Progenitor cell of endocrine pancreas (in vitro differentiated cells): ENCODE results near the gene TRIM15. TPM values are rescaled to one million over a fixed set of nuclear protein-coding genes. Genes with fewer than 3 reads are reported as not detected.

ENCODE experiments used
- DNase-seq: peaks from one replicate; pipeline ENCODE4 v3.0.0; 2021; ENCODE audit warnings: low spot score; ENCODE audit not compliant: unreplicated experiment
- H3K27ac Mint-ChIP-seq: 2 replicates; pipeline ENCODE4 v1.8.0; 2021; ENCODE audit warnings: mild to moderate bottlenecking, moderate library complexity, mixed read lengths
- H3K27me3 Mint-ChIP-seq: 2 replicates; pipeline ENCODE4 v1.8.0; 2021; ENCODE audit warnings: mixed read lengths
- H3K36me3 Mint-ChIP-seq: 2 replicates; pipeline ENCODE4 v1.8.0; 2022; ENCODE audit warnings: mixed read lengths; ENCODE audit not compliant: insufficient read depth
- H3K4me1 Mint-ChIP-seq: 2 replicates; pipeline ENCODE4 v1.8.0; 2021; ENCODE audit warnings: low read depth, mixed read lengths
- H3K4me3 Mint-ChIP-seq: 2 replicates; pipeline ENCODE4 v1.8.0; 2021; ENCODE audit warnings: low read depth, mild to moderate bottlenecking, moderate library complexity, mixed read lengths
- H3K9me3 Mint-ChIP-seq: 2 replicates; pipeline ENCODE4 v1.8.0; 2021; ENCODE audit warnings: low read depth, mixed read lengths
- CTCF ChIP-seq: fragments of 200-600 bp; sonication (generic); IDR thresholded peaks from one replicate; pipeline ENCODE4 v1.5.0; 2021; ENCODE audit warnings: antibody characterized with exemption, mild to moderate bottlenecking; ENCODE audit not compliant: unreplicated experiment
- total RNA-seq: library from RNA; stranded (reverse); gene quantifications from 2 replicates; pipeline ENCODE4 v1.2.1, GENCODE V29; 2021

The TRIM15 gene
- total RNA-seq, 1 donor from 2014 or later, result not detected

- Mint-ChIP-seq H3K4me1 (no peaks in the 10 kb centered on the region), H3K9me3 (no peaks in the 10 kb centered on the region), H3K36me3 (no peaks in the 10 kb centered on the region), H3K4me3 (no peak overlapping the region), H3K27ac (no peak overlapping the region), H3K27me3 (peaks cover 51% of the 10 kb centered on the region)
- DNase-seq, result no peak
- no peak for TF ChIP-seq CTCF
These were observed 10.3 kb upstream of the TRIM15 start for GRCh38 chr6:30152910-30153610.

- TF ChIP-seq CTCF, result no peak
- DNase-seq, result no peak
- H3K27me3 Mint-ChIP-seq, result peaks cover 58% of the 10 kb centered on the region
- no peaks in the 10 kb centered on the region for H3K9me3 Mint-ChIP-seq
- no peak overlapping the region for H3K27ac Mint-ChIP-seq
- H3K36me3 Mint-ChIP-seq, result no peaks in the 10 kb centered on the region
- H3K4me1 Mint-ChIP-seq, result no peaks in the 10 kb centered on the region
- no peak overlapping the region for H3K4me3 Mint-ChIP-seq
These were observed 9.3 kb upstream of the TRIM15 start for GRCh38 chr6:30154061-30154460.

DNA sequence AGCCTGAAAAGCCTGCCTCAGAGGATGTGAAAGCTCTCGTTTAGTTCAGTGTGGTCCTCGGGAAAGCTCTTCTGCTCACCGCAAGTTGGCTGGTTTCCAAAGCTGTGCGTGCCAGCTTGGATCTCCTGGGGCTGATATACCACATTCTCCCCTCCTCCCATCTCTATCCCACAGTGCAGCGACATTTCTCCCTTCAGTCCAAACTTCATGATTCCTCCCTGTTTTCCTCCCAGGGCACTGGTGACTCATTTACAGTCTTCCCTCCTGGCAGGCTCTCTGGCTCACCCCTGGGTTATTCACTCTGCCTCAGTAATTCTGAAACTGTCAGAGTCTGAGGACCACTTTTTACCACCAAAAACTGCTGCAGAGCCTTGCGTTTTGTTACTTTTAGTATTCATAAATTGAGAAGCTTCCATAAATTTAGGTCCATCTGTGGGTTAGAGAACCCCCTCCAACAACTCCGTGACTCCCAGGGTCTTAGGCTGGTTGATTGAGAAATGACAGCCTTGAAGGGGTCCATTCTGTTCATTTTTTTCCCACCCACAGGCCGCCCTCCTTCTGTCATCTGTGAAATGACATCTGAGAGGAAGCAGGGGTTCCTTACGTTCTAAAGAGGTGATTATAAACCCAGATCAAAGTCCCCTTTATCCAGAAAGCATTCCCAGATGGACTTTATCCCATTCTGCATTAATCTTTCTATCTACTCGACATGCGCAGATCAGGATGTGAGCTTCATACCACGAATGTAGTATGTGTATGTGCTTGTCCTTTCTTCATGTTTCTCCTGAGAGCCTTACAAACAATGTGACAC, 8.4 kb upstream of the TRIM15 start:
- Mint-ChIP-seq H3K9me3 (no peaks in the 10 kb centered on the region), H3K27ac (no peak overlapping the region), H3K4me1 (no peaks in the 10 kb centered on the region), H3K27me3 (peaks cover 66% of the 10 kb centered on the region), H3K36me3 (no peaks in the 10 kb centered on the region), H3K4me3 (no peak overlapping the region)
- no peak for TF ChIP-seq CTCF
- DNase-seq, result no peak

DNA sequence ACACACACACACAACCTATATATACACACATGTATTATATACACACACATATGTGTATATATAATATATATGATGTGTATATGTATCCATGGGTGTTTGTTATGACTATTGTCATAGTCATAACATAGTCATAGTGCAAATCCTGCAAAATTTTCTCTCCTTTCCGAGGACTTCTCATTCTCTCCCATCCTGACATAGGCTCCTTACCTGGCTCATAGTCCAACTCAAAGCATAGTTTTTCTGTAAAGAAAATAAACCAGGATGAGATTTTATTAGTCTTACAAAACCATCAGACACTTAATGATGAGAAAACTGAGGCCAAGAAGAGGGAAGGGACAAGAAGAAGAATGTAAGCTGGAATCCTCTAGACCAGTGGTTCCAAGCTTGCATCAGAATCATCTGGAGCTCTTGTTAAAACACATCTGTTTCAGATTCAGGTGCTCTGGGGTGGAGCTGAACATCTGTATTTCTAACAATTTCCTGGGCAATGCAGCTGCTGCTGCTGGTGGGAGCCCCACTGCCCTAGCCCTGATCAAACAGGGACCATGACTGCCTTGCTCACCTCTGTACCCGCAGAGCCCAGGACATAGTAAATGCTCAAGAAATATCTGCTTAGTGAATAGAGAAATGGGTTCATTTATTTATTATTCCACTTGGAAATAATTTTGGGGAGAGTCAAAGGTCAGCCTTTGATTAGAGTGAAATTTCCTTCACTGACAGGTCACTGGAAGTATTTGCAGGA, 7.7 kb upstream of the TRIM15 start:
- Mint-ChIP-seq H3K27ac (no peak overlapping the region), H3K4me1 (no peaks in the 10 kb centered on the region), H3K9me3 (no peaks in the 10 kb centered on the region), H3K27me3 (peaks cover 64% of the 10 kb centered on the region), H3K4me3 (no peak overlapping the region), H3K36me3 (no peaks in the 10 kb centered on the region)
- TF ChIP-seq CTCF, result no peak
- no peak for DNase-seq

DNA sequence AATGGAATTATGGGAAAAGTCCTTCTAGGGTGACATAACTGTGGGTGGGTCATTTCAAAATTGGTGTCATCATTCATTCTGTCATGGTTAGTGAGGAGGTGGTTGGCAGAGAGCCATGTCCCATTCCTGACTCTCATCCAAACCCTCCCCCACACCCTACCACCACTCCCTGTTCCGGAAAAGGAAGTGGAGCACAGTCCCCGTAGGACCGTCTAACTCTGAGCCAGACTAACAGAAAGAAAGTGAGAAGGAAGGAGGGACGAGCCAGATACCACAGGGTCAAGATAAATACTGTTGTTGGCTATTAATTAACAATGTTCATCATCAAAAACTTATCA, 7.1 kb upstream of the TRIM15 start:
- Mint-ChIP-seq H3K4me1 (no peaks in the 10 kb centered on the region), H3K4me3 (no peak overlapping the region), H3K27me3 (peaks cover 64% of the 10 kb centered on the region), H3K9me3 (no peaks in the 10 kb centered on the region), H3K27ac (no peak overlapping the region), H3K36me3 (no peaks in the 10 kb centered on the region)
- DNase-seq, result no peak
- no peak for TF ChIP-seq CTCF
